HEK293T (cell line): Measurements from ENCODE around the gene PEMT.

Source experiments
- ARNT ChIP-seq: fragments of 450-650 bp; IDR thresholded peaks from 2 replicates; pipeline ENCODE4 v1.6.1; 2017; ENCODE audit warnings: mild to moderate bottlenecking
- BHLHE40 ChIP-seq: fragments of 450-650 bp; IDR thresholded peaks from 2 replicates; pipeline ENCODE4 v1.6.1; 2016; ENCODE audit warnings: mild to moderate bottlenecking, moderate library complexity, borderline replicate concordance
- ELF4 ChIP-seq: fragments of 450-650 bp; IDR thresholded peaks from 2 replicates; pipeline ENCODE4 v1.6.1; 2017; ENCODE audit warnings: antibody characterized with exemption
- FOXA1 ChIP-seq: fragments of 450-650 bp; IDR thresholded peaks from 2 replicates; pipeline ENCODE4 v1.6.1; 2016; ENCODE audit warnings: mild to moderate bottlenecking
- FOXK2 ChIP-seq: fragments of 450-650 bp; IDR thresholded peaks from 2 replicates; pipeline ENCODE4 v1.6.1; 2016; ENCODE audit warnings: mild to moderate bottlenecking
- FOXM1 ChIP-seq: fragments of 450-650 bp; IDR thresholded peaks from 2 replicates; pipeline ENCODE4 v1.6.1; 2017; ENCODE audit warnings: mild to moderate bottlenecking, borderline replicate concordance
- HDGF ChIP-seq: fragments of 450-650 bp; IDR thresholded peaks from 2 replicates; pipeline ENCODE4 v1.6.1; 2017; ENCODE audit warnings: antibody characterized with exemption, borderline replicate concordance
- L3MBTL2 ChIP-seq: fragments of 450-650 bp; conservative IDR thresholded peaks from 2 replicates; pipeline ENCODE4 v1.6.1; 2016; ENCODE audit warnings: mild to moderate bottlenecking
- NFRKB ChIP-seq: fragments of 450-650 bp; IDR thresholded peaks from 2 replicates; pipeline ENCODE4 v1.6.1; 2016; ENCODE audit warnings: mild to moderate bottlenecking, moderate library complexity
- SP1 ChIP-seq: fragments of 450-650 bp; IDR thresholded peaks from 2 replicates; pipeline ENCODE4 v1.6.1; 2017
- SUZ12 ChIP-seq: fragments of 450-650 bp; IDR thresholded peaks from 2 replicates; pipeline ENCODE4 v1.6.1; 2016; ENCODE audit warnings: mild to moderate bottlenecking
- TARDBP ChIP-seq: fragments of 450-650 bp; IDR thresholded peaks from 2 replicates; pipeline ENCODE4 v1.6.1; 2016
- ZNF384 ChIP-seq: fragments of 450-650 bp; IDR thresholded peaks from 2 replicates; pipeline ENCODE4 v1.6.1; 2016

- no peak for TF ChIP-seq FOXA1
- no peak for TF ChIP-seq FOXM1
- TF ChIP-seq SUZ12, result no peak
- TF ChIP-seq BHLHE40, result no peak
- TF ChIP-seq HDGF, result no peak
- no peak for TF ChIP-seq SP1
- no peak for TF ChIP-seq ZNF384
- no peak for TF ChIP-seq ELF4
- TF ChIP-seq ARNT, result no peak
- TF ChIP-seq FOXK2, result no peak
- TF ChIP-seq TARDBP, result no peak
- TF ChIP-seq NFRKB, result no peak
- no peak for TF ChIP-seq L3MBTL2
Observed at GRCh38 chr17:17492571-17492970, 98.9 kb downstream of the PEMT start.
